ENCODE measurements around the gene HSP90B1. TPM values are rescaled to one million over a fixed set of nuclear protein-coding genes. Genes with fewer than 3 reads are reported as not detected.

The HSP90B1 gene
- total and polyA plus RNA-seq, 9 of the 15 experiments (the other 6 are each of a cell fraction or from before 2014, with no cell fraction given): 196 to 719 (median 557) TPM

DNA sequence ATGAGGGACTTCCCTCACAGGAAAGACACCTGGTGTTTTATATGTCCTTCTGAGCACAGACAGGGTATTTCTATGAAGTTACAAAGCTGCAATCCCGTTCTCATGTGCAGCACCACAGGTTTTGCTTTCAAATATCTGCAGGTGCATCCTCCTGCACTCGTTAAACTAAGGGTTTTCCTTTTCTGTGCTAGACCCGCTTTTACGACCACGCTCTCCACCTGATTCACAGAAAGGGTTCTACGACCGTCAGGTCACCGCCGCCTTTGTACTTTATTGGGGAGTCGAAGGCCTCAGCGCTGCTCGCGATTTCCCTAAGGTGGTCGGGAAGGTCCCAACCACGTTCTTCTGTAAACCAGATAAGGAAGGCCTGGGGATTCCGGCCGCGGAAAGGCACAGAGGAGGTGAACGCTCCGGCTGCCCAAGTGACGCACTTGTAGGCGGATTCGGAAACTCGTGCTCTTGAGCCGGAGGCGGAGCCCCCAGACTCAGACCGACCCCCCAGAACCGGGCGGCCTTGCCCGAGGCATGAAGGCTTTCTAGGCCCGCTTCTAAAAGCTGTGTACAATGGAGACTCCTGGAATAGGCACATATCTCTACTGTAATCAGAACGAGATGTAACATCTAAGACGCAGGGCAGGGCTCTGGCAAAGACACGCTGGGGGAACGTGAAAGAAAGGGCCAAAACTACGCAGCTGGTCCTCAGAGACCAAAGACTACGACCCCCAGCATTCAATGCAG is 995 bp upstream of the HSP90B1 start (continued):
- TF ChIP-seq, protein P1, sequence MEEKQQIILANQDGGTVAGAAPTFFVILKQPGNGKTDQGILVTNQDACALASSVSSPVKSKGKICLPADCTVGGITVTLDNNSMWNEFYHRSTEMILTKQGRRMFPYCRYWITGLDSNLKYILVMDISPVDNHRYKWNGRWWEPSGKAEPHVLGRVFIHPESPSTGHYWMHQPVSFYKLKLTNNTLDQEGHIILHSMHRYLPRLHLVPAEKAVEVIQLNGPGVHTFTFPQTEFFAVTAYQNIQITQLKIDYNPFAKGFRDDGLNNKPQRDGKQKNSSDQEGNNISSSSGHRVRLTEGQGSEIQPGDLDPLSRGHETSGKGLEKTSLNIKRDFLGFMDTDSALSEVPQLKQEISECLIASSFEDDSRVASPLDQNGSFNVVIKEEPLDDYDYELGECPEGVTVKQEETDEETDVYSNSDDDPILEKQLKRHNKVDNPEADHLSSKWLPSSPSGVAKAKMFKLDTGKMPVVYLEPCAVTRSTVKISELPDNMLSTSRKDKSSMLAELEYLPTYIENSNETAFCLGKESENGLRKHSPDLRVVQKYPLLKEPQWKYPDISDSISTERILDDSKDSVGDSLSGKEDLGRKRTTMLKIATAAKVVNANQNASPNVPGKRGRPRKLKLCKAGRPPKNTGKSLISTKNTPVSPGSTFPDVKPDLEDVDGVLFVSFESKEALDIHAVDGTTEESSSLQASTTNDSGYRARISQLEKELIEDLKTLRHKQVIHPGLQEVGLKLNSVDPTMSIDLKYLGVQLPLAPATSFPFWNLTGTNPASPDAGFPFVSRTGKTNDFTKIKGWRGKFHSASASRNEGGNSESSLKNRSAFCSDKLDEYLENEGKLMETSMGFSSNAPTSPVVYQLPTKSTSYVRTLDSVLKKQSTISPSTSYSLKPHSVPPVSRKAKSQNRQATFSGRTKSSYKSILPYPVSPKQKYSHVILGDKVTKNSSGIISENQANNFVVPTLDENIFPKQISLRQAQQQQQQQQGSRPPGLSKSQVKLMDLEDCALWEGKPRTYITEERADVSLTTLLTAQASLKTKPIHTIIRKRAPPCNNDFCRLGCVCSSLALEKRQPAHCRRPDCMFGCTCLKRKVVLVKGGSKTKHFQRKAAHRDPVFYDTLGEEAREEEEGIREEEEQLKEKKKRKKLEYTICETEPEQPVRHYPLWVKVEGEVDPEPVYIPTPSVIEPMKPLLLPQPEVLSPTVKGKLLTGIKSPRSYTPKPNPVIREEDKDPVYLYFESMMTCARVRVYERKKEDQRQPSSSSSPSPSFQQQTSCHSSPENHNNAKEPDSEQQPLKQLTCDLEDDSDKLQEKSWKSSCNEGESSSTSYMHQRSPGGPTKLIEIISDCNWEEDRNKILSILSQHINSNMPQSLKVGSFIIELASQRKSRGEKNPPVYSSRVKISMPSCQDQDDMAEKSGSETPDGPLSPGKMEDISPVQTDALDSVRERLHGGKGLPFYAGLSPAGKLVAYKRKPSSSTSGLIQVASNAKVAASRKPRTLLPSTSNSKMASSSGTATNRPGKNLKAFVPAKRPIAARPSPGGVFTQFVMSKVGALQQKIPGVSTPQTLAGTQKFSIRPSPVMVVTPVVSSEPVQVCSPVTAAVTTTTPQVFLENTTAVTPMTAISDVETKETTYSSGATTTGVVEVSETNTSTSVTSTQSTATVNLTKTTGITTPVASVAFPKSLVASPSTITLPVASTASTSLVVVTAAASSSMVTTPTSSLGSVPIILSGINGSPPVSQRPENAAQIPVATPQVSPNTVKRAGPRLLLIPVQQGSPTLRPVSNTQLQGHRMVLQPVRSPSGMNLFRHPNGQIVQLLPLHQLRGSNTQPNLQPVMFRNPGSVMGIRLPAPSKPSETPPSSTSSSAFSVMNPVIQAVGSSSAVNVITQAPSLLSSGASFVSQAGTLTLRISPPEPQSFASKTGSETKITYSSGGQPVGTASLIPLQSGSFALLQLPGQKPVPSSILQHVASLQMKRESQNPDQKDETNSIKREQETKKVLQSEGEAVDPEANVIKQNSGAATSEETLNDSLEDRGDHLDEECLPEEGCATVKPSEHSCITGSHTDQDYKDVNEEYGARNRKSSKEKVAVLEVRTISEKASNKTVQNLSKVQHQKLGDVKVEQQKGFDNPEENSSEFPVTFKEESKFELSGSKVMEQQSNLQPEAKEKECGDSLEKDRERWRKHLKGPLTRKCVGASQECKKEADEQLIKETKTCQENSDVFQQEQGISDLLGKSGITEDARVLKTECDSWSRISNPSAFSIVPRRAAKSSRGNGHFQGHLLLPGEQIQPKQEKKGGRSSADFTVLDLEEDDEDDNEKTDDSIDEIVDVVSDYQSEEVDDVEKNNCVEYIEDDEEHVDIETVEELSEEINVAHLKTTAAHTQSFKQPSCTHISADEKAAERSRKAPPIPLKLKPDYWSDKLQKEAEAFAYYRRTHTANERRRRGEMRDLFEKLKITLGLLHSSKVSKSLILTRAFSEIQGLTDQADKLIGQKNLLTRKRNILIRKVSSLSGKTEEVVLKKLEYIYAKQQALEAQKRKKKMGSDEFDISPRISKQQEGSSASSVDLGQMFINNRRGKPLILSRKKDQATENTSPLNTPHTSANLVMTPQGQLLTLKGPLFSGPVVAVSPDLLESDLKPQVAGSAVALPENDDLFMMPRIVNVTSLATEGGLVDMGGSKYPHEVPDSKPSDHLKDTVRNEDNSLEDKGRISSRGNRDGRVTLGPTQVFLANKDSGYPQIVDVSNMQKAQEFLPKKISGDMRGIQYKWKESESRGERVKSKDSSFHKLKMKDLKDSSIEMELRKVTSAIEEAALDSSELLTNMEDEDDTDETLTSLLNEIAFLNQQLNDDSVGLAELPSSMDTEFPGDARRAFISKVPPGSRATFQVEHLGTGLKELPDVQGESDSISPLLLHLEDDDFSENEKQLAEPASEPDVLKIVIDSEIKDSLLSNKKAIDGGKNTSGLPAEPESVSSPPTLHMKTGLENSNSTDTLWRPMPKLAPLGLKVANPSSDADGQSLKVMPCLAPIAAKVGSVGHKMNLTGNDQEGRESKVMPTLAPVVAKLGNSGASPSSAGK (IDR thresholded peaks at IDR 0.05): peak; percentile 59
- TF ChIP-seq ATF1 (CRISPR knock-in tag; IDR thresholded peaks at IDR 0.05) (no peak), ATF1 (tag; IDR thresholded peaks at IDR 0.05) (0 out of 2 replicates have a peak, but pooled peaks have one; percentile 4), FOSL1 (tag; conservative IDR thresholded peaks at IDR 0.05) (no peak), ARHGAP35 (IDR thresholded peaks at IDR 0.05; ENCODE audit: partially characterized antibody) (no peak), TFAM (CRISPR knock-in tag; conservative IDR thresholded peaks at IDR 0.05) (no peak), SNRNP70 (optimal IDR thresholded peaks at IDR 0.05; ENCODE audit: low read depth, low read length) (no peak), XRCC5 (IDR thresholded peaks at IDR 0.05; ENCODE audit: low read depth, low read length) (0 out of 2 replicates have a peak, but pooled peaks have one; percentile 28), SIX5 (IDR thresholded peaks at IDR 0.05; ENCODE audit: borderline replicate concordance in 1 of 2, insufficient read depth in 1 of 2, low read depth in 1 of 2, low read length in 2 of 2) (peak; percentile 93 to 95), ZNF253 (CRISPR knock-in tag; conservative IDR thresholded peaks at IDR 0.05) (no peak), GATAD2B (IDR thresholded peaks at IDR 0.05; ENCODE audit: borderline replicate concordance) (0 out of 2 replicates have a peak, but pooled peaks have one; percentile 19), CXXC5 (CRISPR knock-in tag; IDR thresholded peaks at IDR 0.05) (peak; percentile 51), ARID1B (IDR thresholded peaks at IDR 0.05) (peak; percentile 25; the same call in 1 of the 2 replicates)
- TF ChIP-seq, protein P2, sequence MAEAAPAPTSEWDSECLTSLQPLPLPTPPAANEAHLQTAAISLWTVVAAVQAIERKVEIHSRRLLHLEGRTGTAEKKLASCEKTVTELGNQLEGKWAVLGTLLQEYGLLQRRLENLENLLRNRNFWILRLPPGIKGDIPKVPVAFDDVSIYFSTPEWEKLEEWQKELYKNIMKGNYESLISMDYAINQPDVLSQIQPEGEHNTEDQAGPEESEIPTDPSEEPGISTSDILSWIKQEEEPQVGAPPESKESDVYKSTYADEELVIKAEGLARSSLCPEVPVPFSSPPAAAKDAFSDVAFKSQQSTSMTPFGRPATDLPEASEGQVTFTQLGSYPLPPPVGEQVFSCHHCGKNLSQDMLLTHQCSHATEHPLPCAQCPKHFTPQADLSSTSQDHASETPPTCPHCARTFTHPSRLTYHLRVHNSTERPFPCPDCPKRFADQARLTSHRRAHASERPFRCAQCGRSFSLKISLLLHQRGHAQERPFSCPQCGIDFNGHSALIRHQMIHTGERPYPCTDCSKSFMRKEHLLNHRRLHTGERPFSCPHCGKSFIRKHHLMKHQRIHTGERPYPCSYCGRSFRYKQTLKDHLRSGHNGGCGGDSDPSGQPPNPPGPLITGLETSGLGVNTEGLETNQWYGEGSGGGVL (CRISPR knock-in tag; IDR thresholded peaks at IDR 0.05): no peak
- TF ChIP-seq, protein P3, sequence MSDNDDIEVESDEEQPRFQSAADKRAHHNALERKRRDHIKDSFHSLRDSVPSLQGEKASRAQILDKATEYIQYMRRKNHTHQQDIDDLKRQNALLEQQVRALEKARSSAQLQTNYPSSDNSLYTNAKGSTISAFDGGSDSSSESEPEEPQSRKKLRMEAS (CRISPR knock-in tag; IDR thresholded peaks at IDR 0.05): peak; percentile 27; the same call in 1 of the 2 replicates

Data from K562 (cell line).